GM15510 (cell line): ENCODE measurements around the gene TATDN2.

Experiments used
- POLR2A ChIP-seq: IDR thresholded peaks from 3 replicates; pipeline ENCODE4 v1.6.1; 2011; ENCODE audit warnings: borderline replicate concordance; ENCODE audit not compliant: insufficient read length; ENCODE audit errors: extremely low read depth

Gene TATDN2

DNA sequence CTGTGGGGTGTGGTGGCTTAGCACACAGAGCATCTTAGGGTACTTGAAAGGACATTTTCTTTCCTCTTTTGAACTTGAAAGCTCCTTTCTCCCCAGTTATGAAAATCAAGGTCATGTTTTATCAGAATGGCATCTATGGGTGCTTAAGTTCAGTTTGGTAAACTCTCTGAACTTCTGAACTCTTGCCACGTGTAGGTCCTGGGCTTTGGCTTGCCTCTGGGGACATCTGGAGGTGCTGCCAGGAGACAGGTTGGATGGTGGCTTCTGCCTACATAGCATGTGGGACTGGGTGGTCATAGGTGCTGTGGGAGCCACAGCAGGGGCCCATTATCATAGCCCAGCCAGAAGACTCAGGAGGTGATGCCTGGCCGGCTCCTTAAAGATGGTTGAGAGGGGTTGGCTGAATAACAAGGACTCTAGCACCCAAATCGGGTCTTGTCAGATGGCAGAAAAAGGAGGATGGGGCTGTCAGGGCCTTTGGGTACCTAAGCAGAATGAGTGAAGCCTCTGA lies 28.9 kb downstream of the TATDN2 start:
- no peak for TF ChIP-seq POLR2A

DNA sequence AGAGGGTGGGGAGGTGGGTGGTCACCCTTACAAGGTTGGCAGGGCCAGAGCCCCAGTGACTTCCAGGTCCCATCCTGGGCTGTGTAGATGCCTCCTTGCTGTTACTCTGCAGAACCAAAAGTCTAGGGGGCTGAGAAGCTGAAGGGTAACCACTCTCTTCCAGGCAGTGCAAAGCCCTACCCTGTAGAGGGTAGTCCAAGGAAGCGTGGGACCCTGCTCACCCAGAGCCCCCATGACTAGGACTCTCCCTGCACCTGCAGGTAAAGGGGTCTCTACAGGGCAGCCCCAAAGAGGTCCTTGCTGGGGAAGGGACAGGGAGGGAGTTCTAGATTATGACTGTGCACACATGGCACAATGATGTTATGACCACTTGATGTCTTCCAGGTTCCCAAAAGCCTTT lies 30.2 kb downstream of the TATDN2 start:
- no peak for TF ChIP-seq POLR2A

DNA sequence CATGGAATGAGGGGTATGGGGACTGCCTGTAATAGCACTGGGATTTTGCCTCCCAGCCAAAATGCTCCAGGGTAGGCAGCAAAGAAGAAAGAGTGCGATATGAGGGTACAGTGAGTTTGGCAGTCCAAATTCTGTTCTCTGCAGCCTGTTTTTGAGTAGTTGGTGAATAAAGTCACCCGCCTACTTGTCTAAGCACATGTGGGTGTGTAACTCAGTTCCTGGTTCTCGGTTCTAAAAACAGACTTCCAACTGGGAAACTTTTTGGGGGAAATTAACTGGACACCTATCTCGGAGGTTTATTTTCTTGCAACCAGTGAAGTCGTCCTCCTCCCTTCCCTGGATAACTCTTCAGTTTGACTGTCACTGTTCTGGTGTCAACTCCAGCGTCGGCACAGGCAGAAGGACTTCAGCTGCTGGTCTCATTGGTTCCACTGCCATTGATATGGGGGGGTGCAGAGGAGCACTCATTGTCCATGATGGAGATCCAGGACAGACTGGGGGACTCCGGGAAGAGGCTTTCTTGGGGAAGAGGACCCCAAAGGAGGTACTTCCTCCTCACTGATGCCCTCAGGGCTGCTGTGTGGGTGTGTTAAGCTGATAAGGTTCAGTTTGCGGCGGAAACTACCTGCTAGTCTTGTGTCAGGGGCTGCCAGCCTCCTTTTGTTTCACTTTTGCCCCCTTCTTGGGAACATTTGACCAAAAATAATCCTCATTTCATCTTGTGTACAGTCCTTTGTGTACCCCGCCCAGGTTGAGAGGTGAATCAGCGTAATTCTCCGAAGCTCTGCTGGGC lies 31.3 kb downstream of the TATDN2 start:
- no peak for TF ChIP-seq POLR2A

DNA sequence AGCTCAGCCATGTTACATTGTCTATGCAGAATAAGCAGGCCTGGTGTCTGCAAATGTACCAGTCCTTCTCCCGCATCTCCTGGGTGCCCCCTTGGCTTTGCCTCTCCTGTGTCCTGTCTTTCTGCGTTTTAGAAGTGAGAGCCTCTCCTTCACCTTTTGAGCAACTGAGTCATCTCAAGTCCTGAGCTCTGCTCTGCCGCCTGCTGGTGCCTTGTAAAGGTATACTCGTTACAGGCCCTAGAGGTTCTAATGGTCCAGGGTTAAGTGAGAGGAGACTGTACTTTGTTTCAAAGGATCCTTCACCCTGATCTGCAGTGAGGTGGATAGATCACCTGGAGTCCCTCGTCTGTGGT lies 31.9 kb downstream of the TATDN2 start:
- TF ChIP-seq POLR2A = no peak

DNA sequence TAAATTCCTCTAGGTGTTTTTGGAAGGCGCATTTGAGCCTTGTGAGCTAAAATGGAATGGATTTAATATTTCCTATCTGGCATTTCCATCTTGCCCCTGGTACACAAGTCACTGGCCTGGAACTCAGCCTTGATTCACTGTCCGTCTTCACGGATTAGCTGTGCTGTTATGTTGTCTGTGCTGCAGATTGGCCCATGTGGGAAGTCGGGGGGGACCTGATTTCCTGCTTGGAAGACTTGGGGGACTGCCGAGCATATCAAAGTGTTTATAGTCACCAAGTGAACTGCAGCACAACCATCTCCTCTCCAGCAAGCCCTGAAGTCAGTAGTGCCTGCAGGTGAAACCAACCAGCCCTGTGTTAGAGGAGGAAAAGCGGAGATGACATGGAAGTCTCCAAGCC lies 32.3 kb downstream of the TATDN2 start:
- no peak for TF ChIP-seq POLR2A

DNA sequence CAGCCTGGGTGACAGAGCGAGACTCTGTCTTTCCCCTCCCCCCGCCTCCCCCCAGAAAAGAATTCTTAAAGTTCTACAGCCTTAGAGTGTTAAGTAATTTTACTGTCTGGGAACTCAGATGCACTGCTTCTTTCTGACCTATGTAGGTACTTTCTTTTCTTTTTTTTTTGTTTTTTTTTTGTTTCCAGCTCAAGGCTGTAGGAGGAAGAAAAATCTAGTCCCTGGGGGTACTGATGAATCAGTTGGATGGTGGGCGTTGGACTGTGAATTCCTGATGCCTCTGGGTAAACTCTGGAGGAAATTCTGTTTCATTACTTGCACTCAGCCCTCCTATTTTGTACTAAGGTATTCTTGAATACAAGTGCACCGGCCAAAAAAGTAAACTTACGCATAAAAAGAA lies 33.7 kb downstream of the TATDN2 start:
- no peak for TF ChIP-seq POLR2A

DNA sequence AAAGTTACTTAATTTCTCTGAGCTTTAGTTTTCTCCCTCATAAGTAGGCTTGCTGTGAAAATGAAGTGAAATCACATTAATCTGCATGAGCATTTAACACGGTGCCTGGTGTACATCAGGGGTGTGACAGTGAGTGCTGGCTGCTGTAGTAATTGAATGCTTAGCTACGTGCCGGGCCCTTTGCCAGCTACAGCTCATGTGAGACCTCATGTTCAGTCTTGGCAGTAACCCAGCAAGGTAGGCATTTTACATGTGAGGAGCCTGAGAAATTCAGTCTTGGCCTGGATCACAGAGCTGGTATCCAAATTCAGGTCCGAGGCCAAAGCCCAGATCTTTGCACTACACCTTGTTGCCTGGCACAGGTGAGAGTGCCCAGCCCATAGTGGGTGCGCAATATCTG lies 35.4 kb downstream of the TATDN2 start:
- TF ChIP-seq POLR2A = no peak

DNA sequence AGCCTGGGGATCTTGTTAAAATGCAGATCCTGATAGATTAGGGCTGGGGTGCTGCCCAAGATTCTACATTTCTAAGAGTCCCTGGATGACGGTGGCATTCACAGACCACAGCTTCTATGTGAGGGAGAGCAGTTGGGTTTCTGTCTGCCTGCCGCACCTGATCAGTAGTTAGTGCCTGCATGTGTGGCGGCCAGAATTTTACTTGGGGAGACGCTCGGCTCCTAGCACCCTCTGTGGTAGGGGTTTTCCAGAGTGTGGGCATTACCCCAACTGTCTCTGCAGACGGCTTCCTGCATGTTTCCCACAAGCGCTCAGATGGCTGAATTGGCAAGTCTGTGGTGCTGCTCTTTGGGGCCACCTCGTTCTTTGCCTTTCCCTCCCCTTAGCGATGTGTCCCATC lies 36.2 kb downstream of the TATDN2 start:
- TF ChIP-seq POLR2A = no peak

DNA sequence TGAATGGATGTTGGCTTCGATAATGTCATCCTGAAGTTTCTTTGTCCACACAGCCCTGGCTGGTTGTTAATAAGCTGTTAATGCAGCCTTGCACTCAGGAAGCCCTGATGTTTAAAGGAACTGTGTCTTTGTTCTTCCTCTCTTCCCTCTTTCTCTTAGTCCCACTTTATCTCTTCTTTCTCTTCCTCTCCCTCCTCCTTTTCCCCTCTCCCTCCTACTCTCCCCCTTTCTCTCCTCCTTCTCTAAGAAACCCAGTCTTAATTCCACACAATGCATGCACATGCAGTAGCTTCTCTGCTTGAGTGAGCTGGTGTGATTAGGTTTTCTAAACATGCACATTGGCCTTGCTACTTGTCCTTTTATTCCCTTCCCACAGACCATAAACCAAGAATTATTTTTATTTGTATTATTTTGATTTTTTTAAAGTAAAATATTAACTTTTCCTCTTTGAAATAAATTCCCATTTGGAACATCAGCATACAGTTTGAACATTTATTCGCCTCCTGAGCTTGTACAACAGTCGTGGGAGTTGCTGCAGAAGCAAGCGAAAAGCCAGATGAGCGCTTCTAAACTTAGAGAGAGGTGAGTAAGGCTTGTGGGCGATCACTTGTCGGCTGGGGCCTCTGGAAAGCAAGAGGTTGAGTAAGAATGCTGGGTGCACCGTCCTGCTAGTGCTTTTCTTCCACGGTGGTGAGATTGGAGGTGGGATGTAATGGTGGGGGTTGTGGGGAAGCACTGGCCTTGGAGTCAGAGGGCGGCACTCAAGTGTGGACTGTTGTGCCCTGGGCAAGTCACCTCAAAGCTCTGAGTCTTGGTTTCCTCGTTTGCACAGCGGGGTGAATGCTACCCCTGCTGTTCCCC lies 37.2 kb downstream of the TATDN2 start:
- no peak for TF ChIP-seq POLR2A

DNA sequence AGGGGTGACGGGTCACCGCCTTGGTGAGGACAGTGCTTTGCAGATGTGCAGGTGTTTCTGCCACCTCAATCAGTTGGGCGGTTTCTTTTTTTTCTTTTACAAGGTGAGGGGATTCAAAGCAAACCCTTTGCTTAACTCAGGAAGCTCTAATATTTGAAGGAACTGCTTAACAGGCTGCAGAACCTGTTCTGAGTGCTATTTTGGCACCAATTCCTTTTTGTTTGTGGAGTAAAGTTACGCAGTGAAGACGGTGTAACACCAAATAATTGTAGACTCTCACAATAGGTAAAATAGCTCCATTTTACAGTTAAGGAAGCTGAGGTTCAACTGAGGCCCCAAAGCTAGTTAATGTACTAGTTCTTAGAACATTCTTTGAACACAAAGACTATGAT lies 37.9 kb downstream of the TATDN2 start:
- TF ChIP-seq POLR2A = no peak

DNA sequence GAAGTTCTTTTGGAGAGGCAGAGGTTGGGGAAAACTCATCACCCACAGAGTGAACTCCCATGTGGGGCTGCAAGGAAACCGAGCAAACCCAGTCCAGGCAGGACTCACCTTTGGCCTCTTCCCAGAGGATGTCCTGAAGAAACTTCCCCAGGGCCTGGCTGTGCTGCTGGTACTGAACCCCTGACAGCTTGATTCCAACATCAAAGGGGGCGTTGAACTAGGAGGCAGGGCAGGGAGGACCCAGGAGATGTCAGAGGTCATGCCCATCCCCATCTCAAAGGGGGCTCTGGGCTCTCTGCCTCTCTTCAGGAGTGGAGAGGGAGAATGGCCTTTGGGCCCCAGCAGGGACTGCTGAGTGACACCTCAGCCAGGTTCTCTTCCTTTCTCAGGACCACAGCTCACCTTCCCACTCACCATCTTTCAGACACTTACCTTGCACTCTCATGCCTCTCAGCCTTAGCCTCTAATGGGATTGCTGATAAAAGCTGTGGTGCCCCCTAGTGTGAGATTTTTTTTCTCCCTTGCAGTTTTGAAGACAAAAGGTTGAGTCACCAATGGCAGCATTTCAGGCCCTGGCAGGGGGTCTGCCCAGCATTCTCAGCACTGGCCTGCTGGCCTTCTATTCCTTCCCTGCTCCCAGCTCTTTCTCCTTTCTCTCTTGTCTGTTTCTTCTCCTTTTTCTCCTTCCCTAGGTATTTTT lies 38.5 kb downstream of the TATDN2 start:
- no peak for TF ChIP-seq POLR2A

DNA sequence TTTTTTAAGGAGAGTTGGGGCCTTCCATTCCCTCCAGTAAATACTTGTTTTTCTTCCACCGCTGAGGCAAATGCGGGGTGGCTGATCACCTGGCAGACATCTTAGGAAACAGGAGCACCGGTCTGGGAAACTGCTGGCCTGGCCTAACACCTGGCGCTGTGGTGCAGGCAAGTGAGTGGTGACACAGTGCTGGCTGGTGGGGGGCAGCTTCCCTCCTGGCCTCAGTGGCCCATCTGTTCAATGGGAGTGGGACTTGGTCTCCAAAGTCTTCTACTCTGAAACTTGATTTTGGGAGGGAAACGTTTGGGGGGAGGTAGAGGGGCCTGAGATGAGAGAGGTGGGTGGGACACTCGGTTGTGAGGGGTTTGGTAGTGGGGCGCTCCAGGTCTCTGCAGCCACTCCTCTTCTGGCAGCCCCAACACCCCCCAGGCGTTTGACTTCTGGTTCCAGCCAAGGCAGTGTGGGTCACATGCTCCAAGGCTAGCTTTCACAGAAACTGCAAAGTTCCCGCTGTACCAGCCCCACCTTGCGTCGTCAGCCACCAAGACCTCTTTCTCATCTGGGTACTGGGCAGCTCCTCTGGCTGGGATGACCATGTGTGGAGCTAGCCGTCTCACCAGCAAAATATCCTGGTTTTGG lies 39.8 kb downstream of the TATDN2 start:
- TF ChIP-seq POLR2A = no peak

DNA sequence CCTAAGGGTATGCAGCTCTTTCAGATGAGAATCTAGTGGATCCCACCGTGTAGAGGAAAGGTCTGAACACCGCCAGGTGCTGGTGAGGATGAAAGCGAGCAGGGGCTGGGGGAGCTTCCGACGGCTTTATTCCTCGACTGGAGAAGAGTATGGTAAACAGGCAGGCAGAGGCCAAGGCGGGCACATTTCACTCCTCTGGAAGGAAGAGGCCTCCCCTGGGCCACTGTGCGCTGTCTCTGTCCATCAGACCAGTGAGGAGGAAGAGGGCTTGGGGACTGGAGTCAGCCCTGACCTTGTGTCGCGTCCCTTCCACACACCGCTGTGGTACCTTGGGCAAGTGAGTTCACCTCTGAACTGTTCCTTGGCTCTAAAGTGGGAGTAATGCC lies 40.3 kb downstream of the TATDN2 start:
- no peak for TF ChIP-seq POLR2A

DNA sequence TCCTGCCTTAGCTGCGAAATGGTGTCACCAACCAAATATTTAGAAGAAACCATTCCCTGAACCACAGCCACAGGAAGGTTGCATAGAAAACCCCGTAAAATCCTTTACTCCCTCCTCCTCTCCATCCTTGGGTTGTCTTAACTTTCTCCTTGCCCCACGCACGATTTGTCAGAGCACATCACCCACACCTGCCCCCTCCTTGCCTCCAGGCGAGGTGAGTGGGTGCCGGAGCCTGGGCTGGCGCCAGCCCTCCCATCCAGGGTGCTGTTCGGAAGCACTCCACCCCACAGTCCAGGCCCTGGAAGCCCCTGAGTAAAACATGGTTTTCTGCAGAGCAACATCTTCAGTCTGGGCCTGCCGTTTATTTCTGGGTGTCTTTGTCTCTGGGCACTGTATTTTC lies 40.8 kb downstream of the TATDN2 start:
- TF ChIP-seq POLR2A = no peak

DNA sequence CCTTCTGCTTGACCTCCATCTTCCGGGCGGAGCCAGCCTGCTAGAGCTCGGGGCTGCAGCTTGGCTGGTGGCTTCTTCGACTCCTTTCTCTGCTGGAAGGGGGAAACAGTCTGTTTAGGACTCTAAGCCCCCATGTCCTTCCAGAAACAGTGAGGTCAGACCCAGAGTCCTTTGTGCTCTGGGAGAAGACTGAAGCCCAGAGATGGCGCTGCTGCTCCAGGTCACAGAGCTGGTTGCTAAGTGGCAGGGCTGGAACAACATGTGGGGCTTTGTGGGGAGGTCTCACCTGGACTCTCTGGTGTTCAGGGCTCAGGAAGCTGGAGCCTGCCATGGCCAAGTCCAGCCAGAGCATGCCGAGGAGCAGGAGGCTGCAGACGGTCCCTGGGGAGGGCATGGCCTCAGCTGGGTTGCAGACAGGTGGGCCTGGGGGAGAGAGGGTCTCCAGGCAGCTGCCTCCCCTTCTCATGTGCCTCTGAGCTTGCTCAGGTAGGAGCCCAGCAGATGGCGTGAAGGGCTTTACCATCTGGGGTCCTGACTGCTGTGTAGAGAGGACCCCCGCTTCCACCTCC lies 41.6 kb downstream of the TATDN2 start:
- no peak for TF ChIP-seq POLR2A

DNA sequence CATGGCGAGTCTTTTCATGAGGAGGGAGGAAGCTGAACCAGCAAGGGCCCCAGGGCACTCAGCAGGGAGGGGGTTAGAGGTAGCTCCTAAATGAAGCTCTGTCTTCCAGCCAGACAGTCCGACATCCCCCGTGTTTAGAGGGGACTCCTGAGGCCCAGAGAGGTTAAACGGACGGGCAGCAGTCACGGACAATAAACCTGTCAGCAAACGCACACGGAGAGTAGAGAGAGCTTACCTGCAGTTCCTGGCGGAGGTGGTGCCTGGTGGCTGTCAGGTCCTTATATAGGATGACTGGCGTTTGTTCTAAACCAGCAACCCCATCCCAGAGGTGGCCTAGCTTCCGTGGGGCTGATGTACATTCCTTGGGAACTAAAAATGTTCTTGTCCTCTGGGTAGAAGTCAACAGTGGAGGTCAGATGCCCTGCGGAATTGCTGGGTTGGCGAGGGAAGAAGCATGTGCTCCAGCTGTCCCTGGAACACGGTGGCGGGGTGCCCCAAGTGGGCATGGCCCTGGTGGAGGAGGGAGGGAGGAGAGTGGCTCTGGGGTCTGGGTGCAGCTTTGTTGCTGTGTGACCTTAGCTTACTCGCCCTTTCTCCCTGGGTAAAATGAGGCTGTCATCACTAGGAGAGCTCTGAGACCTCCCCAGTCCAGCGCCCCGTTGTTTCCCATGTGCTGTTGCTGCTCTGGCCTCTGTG lies 42.4 kb downstream of the TATDN2 start:
- no peak for TF ChIP-seq POLR2A
